Panc1 (cell line): ENCODE results near the gene XAF1. TPM values are rescaled to one million over a fixed set of nuclear protein-coding genes. Genes with fewer than 3 reads are reported as not detected.

Experiments used
- ATAC-seq: fragments of 200-7000 bp; cut with Tn5 transposase; 2 replicates; pipeline ENCODE4 v1.9.1; 2020; ENCODE audit warnings: mild to moderate bottlenecking, moderate library complexity
- BruUV-seq: library from RNA; stranded (reverse); fragments of 400-500 nt; replicated peaks from 2 replicates; lab custom pipeline; 2021; lab: Mats Ljungman, UMichigan
- CTCF ChIA-PET: fragments of 300-600 bp; sonication (Branson Sonifier 250); formaldehyde crosslinking; loops from one replicate; lab custom pipeline; 2022; ENCODE audit warnings: antibody characterized with exemption; lab: Charles Lee
- POLR2A ChIA-PET: fragments of 300-600 bp; sonication (Branson Sonifier 250); formaldehyde crosslinking; loops from one replicate; lab custom pipeline; 2022; ENCODE audit warnings: antibody characterized with exemption; lab: Charles Lee
- DNase-seq: peaks from one replicate; pipeline ENCODE4 v3.0.0-alpha.2; 2010; ENCODE audit warnings: low read depth, low spot score
- H3K27ac ChIP-seq: 2 replicates; pipeline ENCODE4 v1.5.1; 2011; ENCODE audit warnings: mild to moderate bottlenecking, low read length, inconsistent platforms
- H3K27me3 ChIP-seq: fragments of 200-500 bp; sonication (Bioruptor generic); 2 replicates; pipeline ENCODE4 v1.6.0; 2014; ENCODE audit warnings: low read length, inconsistent platforms; ENCODE audit not compliant: control insufficient read depth, insufficient read depth
- H3K36me3 ChIP-seq: fragments of 200-500 bp; sonication (Bioruptor generic); 2 replicates; pipeline ENCODE4 v1.5.1; 2014; ENCODE audit warnings: inconsistent platforms, mild to moderate bottlenecking, low read length, moderate library complexity; ENCODE audit not compliant: control insufficient read depth, insufficient read depth
- H3K4me1 ChIP-seq: 2 replicates; pipeline ENCODE4 v1.5.1; 2011; ENCODE audit warnings: inconsistent platforms, mild to moderate bottlenecking, low read length, moderate library complexity; ENCODE audit not compliant: control insufficient read depth, insufficient read depth
- H3K4me3 ChIP-seq, 2 experiments: 2 replicates each; pipeline ENCODE4 v1.5.1; 2011 to 2012; ENCODE audit warnings: low read depth in 2 of 2, low read length in 2 of 2, mild to moderate bottlenecking in 2 of 2, inconsistent platforms in 1 of 2, moderate library complexity in 1 of 2
- H3K9me3 ChIP-seq: fragments of 200-500 bp; sonication (Bioruptor generic); 2 replicates; pipeline ENCODE4 v1.5.1; 2014; ENCODE audit warnings: low read depth, mild to moderate bottlenecking, inconsistent platforms, low read length, moderate library complexity; ENCODE audit not compliant: control insufficient read depth, insufficient read depth
- POLR2AphosphoS5 ChIP-seq: IDR thresholded peaks from 2 replicates; pipeline ENCODE4 v1.6.1; 2012; ENCODE audit warnings: mild to moderate bottlenecking, low read depth, low read length, moderate library complexity
- SIN3A ChIP-seq: IDR thresholded peaks from 2 replicates; pipeline ENCODE4 v1.6.1; 2012; ENCODE audit warnings: low read depth, mild to moderate bottlenecking, low read length, moderate library complexity, borderline replicate concordance; ENCODE audit not compliant: insufficient read depth
- TCF7L2 ChIP-seq: IDR thresholded peaks from 2 replicates; pipeline ENCODE4 v1.6.1; 2011; ENCODE audit warnings: mild to moderate bottlenecking, low read depth, low read length, inconsistent platforms
- in situ Hi-C: cut with HindIII; loops from 2 replicates; pipeline ENCODE4 v1.10.0; 2016; ENCODE audit warnings: low sequenced_read_pairs, low pct_unique_long_range_greater_than_20kb
- intact Hi-C: fragments of 100-400 bp; cut with micrococcal nuclease; formaldehyde crosslinking; loops from one replicate; pipeline ENCODE4 v1.10.0; 2022; ENCODE audit not compliant: unreplicated experiment
- total RNA-seq: library from RNA; stranded (reverse); gene quantifications from one replicate; pipeline ENCODE4 v1.2.1, GENCODE V29; 2021; ENCODE audit not compliant: unreplicated experiment
- TF ChIP-seq, protein P1 (sequence below), 2 experiments: IDR thresholded peaks; 2 replicates each; pipeline ENCODE4 v1.6.1; 2011 to 2012; ENCODE audit warnings: low read depth in 2 of 2, control low read depth in 1 of 2, low read length in 1 of 2, mild to moderate bottlenecking in 1 of 2, moderate library complexity in 1 of 2; ENCODE audit not compliant: insufficient read depth in 1 of 2
- TF ChIP-seq, protein P2 (sequence below): fragments of 450-650 bp; IDR thresholded peaks from 2 replicates; pipeline ENCODE4 v1.5.1; 2017; ENCODE audit warnings: mild to moderate bottlenecking

Gene XAF1
- total RNA-seq, 1 experiment from 2014 or later: 3.5 TPM

DNA sequence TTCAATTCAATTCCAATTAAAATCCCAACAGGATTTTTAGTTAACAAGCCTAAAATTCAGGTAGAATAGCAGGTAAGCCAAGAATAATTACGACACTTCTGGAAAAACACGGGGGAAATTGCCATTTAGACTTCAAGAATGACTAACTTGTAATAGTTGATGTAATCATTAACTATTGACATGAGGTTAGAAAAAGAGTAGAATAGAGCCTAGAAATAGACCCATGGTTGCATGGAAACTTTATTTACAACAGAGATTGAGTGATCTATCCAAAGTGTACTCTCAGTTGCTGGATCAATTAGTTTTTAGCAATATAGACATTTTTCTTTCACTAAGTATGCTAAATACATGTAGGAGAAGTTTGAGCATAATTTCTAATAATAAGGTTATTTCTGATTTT, 39.1 kb upstream of the XAF1 start:
- TF ChIP-seq SIN3A: no peak
- TF ChIP-seq, protein P1, sequence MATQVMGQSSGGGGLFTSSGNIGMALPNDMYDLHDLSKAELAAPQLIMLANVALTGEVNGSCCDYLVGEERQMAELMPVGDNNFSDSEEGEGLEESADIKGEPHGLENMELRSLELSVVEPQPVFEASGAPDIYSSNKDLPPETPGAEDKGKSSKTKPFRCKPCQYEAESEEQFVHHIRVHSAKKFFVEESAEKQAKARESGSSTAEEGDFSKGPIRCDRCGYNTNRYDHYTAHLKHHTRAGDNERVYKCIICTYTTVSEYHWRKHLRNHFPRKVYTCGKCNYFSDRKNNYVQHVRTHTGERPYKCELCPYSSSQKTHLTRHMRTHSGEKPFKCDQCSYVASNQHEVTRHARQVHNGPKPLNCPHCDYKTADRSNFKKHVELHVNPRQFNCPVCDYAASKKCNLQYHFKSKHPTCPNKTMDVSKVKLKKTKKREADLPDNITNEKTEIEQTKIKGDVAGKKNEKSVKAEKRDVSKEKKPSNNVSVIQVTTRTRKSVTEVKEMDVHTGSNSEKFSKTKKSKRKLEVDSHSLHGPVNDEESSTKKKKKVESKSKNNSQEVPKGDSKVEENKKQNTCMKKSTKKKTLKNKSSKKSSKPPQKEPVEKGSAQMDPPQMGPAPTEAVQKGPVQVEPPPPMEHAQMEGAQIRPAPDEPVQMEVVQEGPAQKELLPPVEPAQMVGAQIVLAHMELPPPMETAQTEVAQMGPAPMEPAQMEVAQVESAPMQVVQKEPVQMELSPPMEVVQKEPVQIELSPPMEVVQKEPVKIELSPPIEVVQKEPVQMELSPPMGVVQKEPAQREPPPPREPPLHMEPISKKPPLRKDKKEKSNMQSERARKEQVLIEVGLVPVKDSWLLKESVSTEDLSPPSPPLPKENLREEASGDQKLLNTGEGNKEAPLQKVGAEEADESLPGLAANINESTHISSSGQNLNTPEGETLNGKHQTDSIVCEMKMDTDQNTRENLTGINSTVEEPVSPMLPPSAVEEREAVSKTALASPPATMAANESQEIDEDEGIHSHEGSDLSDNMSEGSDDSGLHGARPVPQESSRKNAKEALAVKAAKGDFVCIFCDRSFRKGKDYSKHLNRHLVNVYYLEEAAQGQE (IDR thresholded peaks at IDR 0.05; ENCODE audit: insufficient read depth in 1 of 2, low read depth in 2 of 2, low read length in 1 of 2): no peak
- TF ChIP-seq, protein P2, sequence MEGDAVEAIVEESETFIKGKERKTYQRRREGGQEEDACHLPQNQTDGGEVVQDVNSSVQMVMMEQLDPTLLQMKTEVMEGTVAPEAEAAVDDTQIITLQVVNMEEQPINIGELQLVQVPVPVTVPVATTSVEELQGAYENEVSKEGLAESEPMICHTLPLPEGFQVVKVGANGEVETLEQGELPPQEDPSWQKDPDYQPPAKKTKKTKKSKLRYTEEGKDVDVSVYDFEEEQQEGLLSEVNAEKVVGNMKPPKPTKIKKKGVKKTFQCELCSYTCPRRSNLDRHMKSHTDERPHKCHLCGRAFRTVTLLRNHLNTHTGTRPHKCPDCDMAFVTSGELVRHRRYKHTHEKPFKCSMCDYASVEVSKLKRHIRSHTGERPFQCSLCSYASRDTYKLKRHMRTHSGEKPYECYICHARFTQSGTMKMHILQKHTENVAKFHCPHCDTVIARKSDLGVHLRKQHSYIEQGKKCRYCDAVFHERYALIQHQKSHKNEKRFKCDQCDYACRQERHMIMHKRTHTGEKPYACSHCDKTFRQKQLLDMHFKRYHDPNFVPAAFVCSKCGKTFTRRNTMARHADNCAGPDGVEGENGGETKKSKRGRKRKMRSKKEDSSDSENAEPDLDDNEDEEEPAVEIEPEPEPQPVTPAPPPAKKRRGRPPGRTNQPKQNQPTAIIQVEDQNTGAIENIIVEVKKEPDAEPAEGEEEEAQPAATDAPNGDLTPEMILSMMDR: no peak
- TF ChIP-seq POLR2AphosphoS5: no peak
- no peak for TF ChIP-seq TCF7L2
- no TSS peak for BruUV-seq
- DNase-seq (no peak), ATAC-seq (no peak)
- Histone ChIP-seq H3K27me3 (peaks cover 4% of the 10 kb centered on the region), H3K4me1 (no peaks in the 10 kb centered on the region), H3K9me3 (no peaks in the 10 kb centered on the region), H3K36me3 (no peaks in the 10 kb centered on the region), H3K4me3 (no peak overlapping the region), H3K27ac (no peak overlapping the region)
- intact Hi-C loops: no loop called here
- ChIA-PET CTCF (interaction anchor here (0.7 kb wide), 2 partner anchors 55 to 998 kb away, joined by 5 to 7 read pairs; no protein-coding TSS in a partner anchor), POLR2A (interaction anchor here (0.7 kb wide), 1 partner anchor 10 kb away, joined by 14 read pairs; no protein-coding TSS in a partner anchor)
- in situ Hi-C loops: no loop called here

DNA sequence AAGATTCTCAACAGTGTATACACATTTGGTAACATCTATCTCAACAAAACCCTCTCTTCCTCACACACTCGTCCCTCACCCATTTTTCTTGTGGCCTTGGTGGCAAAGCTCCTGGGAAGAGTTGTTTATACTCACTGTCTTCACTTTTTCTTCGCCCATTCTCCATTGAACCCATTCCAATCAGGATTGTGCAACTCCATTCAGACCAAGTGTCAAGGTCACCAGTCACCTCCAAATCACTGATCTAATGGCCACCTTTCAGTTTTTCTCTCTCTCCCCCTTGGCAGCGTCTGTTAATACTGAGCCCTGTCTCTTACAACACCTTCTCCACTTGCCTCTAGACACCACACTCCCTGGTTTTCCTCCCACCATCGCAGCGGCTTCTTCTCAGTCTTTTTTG, 34.1 kb upstream of the XAF1 start:
- in situ Hi-C loops (no loop called here), intact Hi-C loops (no loop called here)
- H3K4me1 ChIP-seq: no peaks in the 10 kb centered on the region
- H3K9me3 ChIP-seq: no peaks in the 10 kb centered on the region
- BruUV-seq: no TSS peak
- TF ChIP-seq, protein P1 (IDR thresholded peaks at IDR 0.05; ENCODE audit: insufficient read depth in 1 of 2, low read depth in 2 of 2, low read length in 1 of 2): no peak
- TF ChIP-seq, protein P2: no peak
- TF ChIP-seq POLR2AphosphoS5 (no peak), SIN3A (no peak)
- no peak overlapping the region for H3K4me3 ChIP-seq
- ChIA-PET CTCF (interaction anchor here (0.7 kb wide), 1 partner anchor 67 kb away, joined by 4 read pairs; no protein-coding TSS in a partner anchor), POLR2A (no interaction called here)
- H3K27me3 ChIP-seq: peaks cover 6% of the 10 kb centered on the region
- ATAC-seq (no peak), DNase-seq (no peak)
- H3K27ac ChIP-seq: no peak overlapping the region
- no peaks in the 10 kb centered on the region for H3K36me3 ChIP-seq
